Retinal pigment epithelial cell (primary cell): ENCODE measurements around the gene RTCA.

Source experiments
- DNase-seq: peaks from one replicate; pipeline ENCODE4 v3.0.0-alpha.2; 2010; ENCODE audit warnings: low read depth
- H3K4me3 ChIP-seq: 2 replicates; pipeline ENCODE4 v1.5.1; 2011; ENCODE audit warnings: mild to moderate bottlenecking, low read length, control low read depth, moderate library complexity
- CTCF ChIP-seq: conservative IDR thresholded peaks from 2 replicates; pipeline ENCODE4 v1.5.1; 2011; ENCODE audit warnings: low read depth, low read length, control low read depth, inconsistent platforms

RTCA gene

GRCh38 chr1:100298512-100298911 lies 32.5 kb downstream of the RTCA start:
- DNase-seq: no peak
- H3K4me3 ChIP-seq: no peak overlapping the region
- no peak for TF ChIP-seq CTCF

- DNase-seq: no peak
- TF ChIP-seq CTCF: no peak
- H3K4me3 ChIP-seq: no peak overlapping the region
Measured at GRCh38 chr1:100299521-100300222, 33.7 kb downstream of the RTCA start.

- DNase-seq: no peak
- TF ChIP-seq CTCF: no peak
- no peak overlapping the region for H3K4me3 ChIP-seq
Measured at GRCh38 chr1:100300691-100301090, 34.7 kb downstream of the RTCA start.

- no peak for TF ChIP-seq CTCF
- DNase-seq: no peak
- no peak overlapping the region for H3K4me3 ChIP-seq
Measured at GRCh38 chr1:100302739-100303138, 36.7 kb downstream of the RTCA start.

GRCh38 chr1:100304227-100304626 lies 38.2 kb downstream of the RTCA start:
- no peak for TF ChIP-seq CTCF
- no peak overlapping the region for H3K4me3 ChIP-seq
- no peak for DNase-seq

- no peak overlapping the region for H3K4me3 ChIP-seq
- TF ChIP-seq CTCF: no peak
- DNase-seq: no peak
Measured at GRCh38 chr1:100304921-100305320, 38.9 kb downstream of the RTCA start.

GRCh38 chr1:100305954-100306353 lies 39.9 kb downstream of the RTCA start:
- TF ChIP-seq CTCF: no peak
- no peak overlapping the region for H3K4me3 ChIP-seq
- DNase-seq: no peak
